ENCODE data around the gene PPP4R2. TPM values are rescaled to one million over a fixed set of nuclear protein-coding genes. Genes with fewer than 3 reads are reported as not detected.

Gene PPP4R2
- total RNA-seq, 4 donors from 2014 or later: 21.3 to 136 (median 62.3) TPM

DNA sequence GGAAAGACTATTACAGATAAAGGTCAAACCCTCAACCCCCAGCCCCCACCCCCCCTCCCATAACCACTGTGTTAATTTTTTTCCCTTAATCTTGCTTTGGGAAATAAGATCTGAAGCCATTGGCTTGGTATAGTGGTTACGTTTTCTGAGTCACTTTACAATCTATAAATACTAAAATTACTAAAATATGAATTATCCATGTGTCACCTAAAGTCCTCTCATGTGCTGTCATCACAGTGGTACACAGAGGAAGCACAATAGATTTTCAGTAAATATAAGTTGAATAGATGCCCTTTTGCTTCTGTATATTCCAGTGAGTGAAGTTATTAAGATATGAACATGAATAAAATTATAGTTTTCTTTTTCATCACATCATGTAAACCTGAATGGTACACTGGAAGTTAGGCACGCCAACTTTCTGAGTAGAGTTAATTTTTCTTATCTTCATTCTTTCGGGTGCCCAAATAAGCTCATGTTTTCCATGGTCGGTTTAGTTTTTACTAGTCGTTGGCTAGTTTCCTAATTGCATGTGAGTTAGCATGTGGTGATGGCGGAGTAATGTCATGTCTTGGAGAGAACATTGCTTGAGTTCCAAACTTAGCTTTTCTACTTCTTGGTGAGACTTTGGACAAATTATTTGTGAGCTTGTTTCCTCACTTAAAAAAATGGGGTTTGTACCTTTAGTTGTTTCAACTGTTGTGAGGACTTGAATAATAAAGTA lies 11.5 kb downstream of the PPP4R2 start:
- no peak for TF ChIP-seq POLR2A (IDR thresholded peaks at IDR 0.05)
- no peak for TF ChIP-seq CTCF (IDR thresholded peaks at IDR 0.05)
- no peaks in the 10 kb centered on the region for H3K4me1 ChIP-seq
- H3K4me3 ChIP-seq: no peak overlapping the region
- H3K27ac ChIP-seq: no peak overlapping the region
- intact Hi-C loops (cut with DNase I; ENCODE audit: low total_unique reads): no loop called here
- DNase-seq: no peak
- no peaks in the 10 kb centered on the region for H3K27me3 ChIP-seq
- H3K9me3 ChIP-seq: no peaks in the 10 kb centered on the region
- H3K36me3 ChIP-seq: no peaks in the 10 kb centered on the region

DNA sequence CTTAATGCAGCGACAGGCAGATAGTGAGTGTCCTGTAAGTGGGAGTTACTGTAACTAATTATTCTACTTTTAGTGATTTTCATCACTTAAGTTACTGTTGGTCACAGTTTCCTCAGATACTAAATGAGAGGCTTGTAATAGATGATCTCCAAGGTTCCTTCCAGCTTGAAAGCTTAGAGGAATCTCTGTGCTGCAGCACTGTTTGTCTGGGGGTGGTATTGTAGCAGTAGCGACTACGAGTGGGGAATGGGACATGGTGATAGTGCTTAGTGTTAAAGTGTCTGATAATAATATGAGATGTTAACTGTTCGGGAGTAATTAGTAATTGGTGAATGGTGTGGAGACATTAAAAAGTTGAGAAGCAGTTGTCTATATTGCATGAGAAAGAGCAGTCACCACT lies 12.4 kb downstream of the PPP4R2 start:
- H3K27ac ChIP-seq: no peak overlapping the region
- intact Hi-C loops (cut with DNase I; ENCODE audit: low total_unique reads): no loop called here
- H3K4me3 ChIP-seq: no peak overlapping the region
- H3K27me3 ChIP-seq: no peaks in the 10 kb centered on the region
- no peaks in the 10 kb centered on the region for H3K36me3 ChIP-seq
- H3K9me3 ChIP-seq: no peaks in the 10 kb centered on the region
- no peaks in the 10 kb centered on the region for H3K4me1 ChIP-seq
- TF ChIP-seq POLR2A (IDR thresholded peaks at IDR 0.05) (no peak), CTCF (IDR thresholded peaks at IDR 0.05) (no peak)
- no peak for DNase-seq

GRCh38 chr3:73009750-73010149 lies 13.1 kb downstream of the PPP4R2 start:
- intact Hi-C loops (cut with DNase I; ENCODE audit: low total_unique reads): no loop called here
- no peak for TF ChIP-seq CTCF (IDR thresholded peaks at IDR 0.05)
- TF ChIP-seq POLR2A (IDR thresholded peaks at IDR 0.05): no peak
- DNase-seq: no peak
- Histone ChIP-seq H3K4me1 (no peaks in the 10 kb centered on the region), H3K27me3 (no peaks in the 10 kb centered on the region), H3K4me3 (no peak overlapping the region), H3K27ac (no peak overlapping the region), H3K36me3 (no peaks in the 10 kb centered on the region), H3K9me3 (no peaks in the 10 kb centered on the region)

GRCh38 chr3:73010158-73010557 lies 13.5 kb downstream of the PPP4R2 start:
- H3K4me1 ChIP-seq: no peaks in the 10 kb centered on the region
- no peaks in the 10 kb centered on the region for H3K36me3 ChIP-seq
- no peaks in the 10 kb centered on the region for H3K27me3 ChIP-seq
- H3K4me3 ChIP-seq: no peak overlapping the region
- no peaks in the 10 kb centered on the region for H3K9me3 ChIP-seq
- DNase-seq: no peak
- intact Hi-C loops (cut with DNase I; ENCODE audit: low total_unique reads): no loop called here
- no peak overlapping the region for H3K27ac ChIP-seq
- no peak for TF ChIP-seq CTCF (IDR thresholded peaks at IDR 0.05)
- TF ChIP-seq POLR2A (IDR thresholded peaks at IDR 0.05): no peak

DNA sequence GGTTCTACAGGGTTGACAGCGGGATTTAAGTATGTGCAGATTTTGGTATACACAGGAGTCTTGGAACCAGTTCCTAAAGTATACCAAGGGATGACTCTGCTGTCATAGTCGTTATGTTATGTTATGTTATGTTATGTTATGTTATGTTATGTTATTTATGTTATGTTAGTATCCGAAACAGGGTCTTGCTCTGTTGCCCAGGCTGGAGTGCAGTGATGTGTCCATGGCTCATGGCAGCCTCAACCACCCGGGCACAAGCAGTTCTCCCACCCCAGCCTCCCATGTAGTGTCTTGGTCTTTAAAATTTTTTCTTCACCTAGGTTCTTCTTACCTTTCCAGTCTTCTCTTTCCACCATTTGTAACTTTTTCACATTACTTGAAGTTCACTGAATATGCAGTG lies 21.7 kb downstream of the PPP4R2 start:
- no peaks in the 10 kb centered on the region for H3K4me1 ChIP-seq
- intact Hi-C loops (cut with DNase I; ENCODE audit: low total_unique reads): no loop called here

More for the DNA sequence above, 21.7 kb downstream of the PPP4R2 start:
- DNase-seq: no peak
- H3K36me3 ChIP-seq: no peaks in the 10 kb centered on the region
- H3K27me3 ChIP-seq: no peaks in the 10 kb centered on the region
- H3K4me3 ChIP-seq: no peak overlapping the region
- no peaks in the 10 kb centered on the region for H3K9me3 ChIP-seq
- no peak overlapping the region for H3K27ac ChIP-seq
- no peak for TF ChIP-seq POLR2A (IDR thresholded peaks at IDR 0.05)
- no peak for TF ChIP-seq CTCF (IDR thresholded peaks at IDR 0.05)
